ENCODE measurements around the gene ECPAS. TPM values are rescaled to one million over a fixed set of nuclear protein-coding genes. Genes with fewer than 3 reads are reported as not detected.
"Not testable (repeated sequence)": the region's sequence is repeated elsewhere in the genome, so short reads cannot be mapped to it uniquely, and the experiment has no call there.

Gene ECPAS
- total and polyA plus RNA-seq, 7 donors = 17.4 to 92.8 (median 61.4) TPM

GRCh38 chr9:111516061-111516465, 31.9 kb upstream of the ECPAS start:
- intact Hi-C loops (cut with DNase I) = no loop called here
- TF ChIP-seq EP300 (IDR thresholded peaks at IDR 0.05) (no peak), CTCF (IDR thresholded peaks at IDR 0.05) (no peak), POLR2AphosphoS5 (IDR thresholded peaks at IDR 0.05) (no peak)
- H3K27me3 ChIP-seq = no peaks in the 10 kb centered on the region
- no peaks in the 10 kb centered on the region for H3K36me3 ChIP-seq
- 77 to 83% methylated on average over 2 of the region's 2 CpGs for WGBS, 2 donors
- H3K4me1 ChIP-seq = no peaks in the 10 kb centered on the region
- DNase-seq = no peak
- no peak overlapping the region for H3K27ac ChIP-seq
- H3K4me3 ChIP-seq = no peak overlapping the region
- no peaks in the 10 kb centered on the region for H3K9me3 ChIP-seq

DNA sequence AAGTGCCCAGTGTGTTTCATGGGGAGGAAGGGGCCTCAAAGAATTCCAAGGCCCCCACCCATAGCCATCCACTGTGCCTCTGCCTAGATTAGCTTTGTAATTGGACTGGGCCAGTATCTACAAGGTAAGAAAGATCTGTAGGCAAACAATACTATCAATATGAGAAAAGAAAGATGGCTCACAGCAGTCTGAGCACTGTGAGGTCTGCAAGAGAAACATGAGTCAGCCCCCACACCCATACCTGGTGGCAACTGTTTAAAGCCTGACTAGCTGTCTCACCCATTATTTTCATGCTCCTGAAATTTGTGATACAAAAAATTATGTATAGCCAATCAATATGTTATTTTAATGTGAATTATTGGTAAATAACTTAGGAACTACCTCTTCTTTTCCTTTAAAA, 30.8 kb upstream of the ECPAS start:
- intact Hi-C loops (cut with DNase I) = no loop called here
- TF ChIP-seq CTCF (IDR thresholded peaks at IDR 0.05) = no peak
- no peak for TF ChIP-seq EP300 (IDR thresholded peaks at IDR 0.05)
- TF ChIP-seq POLR2A (IDR thresholded peaks at IDR 0.05) = no peak
- TF ChIP-seq POLR2AphosphoS5 (IDR thresholded peaks at IDR 0.05) = no peak
- Histone ChIP-seq H3K27ac (no peak overlapping the region), H3K9me3 (no peaks in the 10 kb centered on the region), H3K27me3 (no peaks in the 10 kb centered on the region), H3K4me1 (no peaks in the 10 kb centered on the region), H3K4me3 (no peak overlapping the region), H3K36me3 (no peaks in the 10 kb centered on the region)
- DNase-seq = no peak

DNA sequence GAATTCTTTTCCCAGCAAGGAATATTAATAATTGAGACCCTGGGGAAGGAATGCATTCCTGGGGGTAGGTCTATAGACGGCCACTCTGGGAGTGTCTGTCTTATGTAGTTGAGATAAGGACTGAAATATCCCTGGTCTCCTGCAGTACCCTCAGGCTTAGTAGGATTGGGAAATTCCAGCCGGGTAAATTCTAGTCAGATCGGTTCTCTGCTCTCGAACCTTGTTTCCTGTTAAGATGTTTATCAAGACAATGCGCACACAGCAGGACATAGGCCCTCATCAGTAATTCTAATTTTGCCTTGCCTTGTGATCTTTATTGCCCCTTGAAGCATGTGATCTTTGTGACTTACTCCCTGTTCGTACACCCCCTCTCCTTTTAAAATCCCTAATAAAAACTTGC, 27.4 kb upstream of the ECPAS start:
- H3K27ac ChIP-seq; H3K36me3 ChIP-seq; H3K4me1 ChIP-seq; intact Hi-C loops (cut with DNase I); H3K4me3 ChIP-seq; DNase-seq; H3K9me3 ChIP-seq; H3K27me3 ChIP-seq: not testable (repeated sequence)
- 83% methylated on average over 6 of the region's 6 CpGs for WGBS, 2 donors

- no peaks in the 10 kb centered on the region for H3K4me1 ChIP-seq
- no peaks in the 10 kb centered on the region for H3K36me3 ChIP-seq
- no peak for TF ChIP-seq POLR2A (IDR thresholded peaks at IDR 0.05)
- no peak for TF ChIP-seq EP300 (IDR thresholded peaks at IDR 0.05)
- no peak for TF ChIP-seq CTCF (IDR thresholded peaks at IDR 0.05)
- TF ChIP-seq POLR2AphosphoS5 (IDR thresholded peaks at IDR 0.05) = no peak
- intact Hi-C loops (cut with DNase I) = no loop called here
- no peaks in the 10 kb centered on the region for H3K27me3 ChIP-seq
- no peak overlapping the region for H3K27ac ChIP-seq
- H3K4me3 ChIP-seq = no peak overlapping the region
- no peak for DNase-seq
- no peaks in the 10 kb centered on the region for H3K9me3 ChIP-seq
- WGBS, 2 donors = 91% methylated on average over 3 of the region's 3 CpGs
Measured at GRCh38 chr9:111502506-111502905, 18.3 kb upstream of the ECPAS start.

DNA sequence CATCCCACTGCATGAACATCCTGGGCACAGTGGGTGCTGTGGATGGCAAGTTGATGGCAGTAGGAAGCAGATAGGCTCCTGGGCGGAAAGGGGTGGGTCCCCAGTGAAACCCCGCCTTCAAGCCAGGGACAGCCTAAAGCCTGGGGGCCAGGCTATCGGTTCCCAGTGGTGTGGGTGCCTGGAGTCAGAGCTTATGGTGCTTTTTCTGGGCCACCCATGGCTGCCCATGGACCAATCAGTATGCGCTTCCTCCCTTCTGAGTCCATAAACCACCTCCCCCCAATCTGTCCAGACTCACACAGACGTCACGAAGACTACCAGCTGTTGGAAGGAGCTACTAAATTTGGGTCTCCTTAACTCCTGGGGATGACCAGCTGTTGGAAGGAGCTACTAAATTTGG, 17.5 kb upstream of the ECPAS start:
- Histone ChIP-seq H3K27ac (no peak overlapping the region), H3K27me3 (no peaks in the 10 kb centered on the region), H3K36me3 (no peaks in the 10 kb centered on the region), H3K9me3 (no peaks in the 10 kb centered on the region), H3K4me1 (no peaks in the 10 kb centered on the region), H3K4me3 (no peak overlapping the region)
- no peak for DNase-seq
- intact Hi-C loops (cut with DNase I) = no loop called here
- TF ChIP-seq CTCF (IDR thresholded peaks at IDR 0.05) = no peak
- TF ChIP-seq POLR2A (IDR thresholded peaks at IDR 0.05) = no peak
- TF ChIP-seq EP300 (IDR thresholded peaks at IDR 0.05) = no peak
- no peak for TF ChIP-seq POLR2AphosphoS5 (IDR thresholded peaks at IDR 0.05)
- WGBS, 2 donors = 82 to 87% methylated on average over 6 of the region's 6 CpGs
